HepG2 (cell line): ENCODE measurements around the gene WARS2. TPM values are rescaled to one million over a fixed set of nuclear protein-coding genes. Genes with fewer than 3 reads are reported as not detected.

Source experiments
- ATAC-seq: fragments of 200-7000 bp; cut with Tn5 transposase; 3 replicates; pipeline ENCODE4 v1.9.1; 2020; ENCODE audit warnings: mild to moderate bottlenecking, moderate library complexity
- BruUV-seq: library from RNA; stranded (reverse); fragments of 400-500 nt; replicated peaks from 2 replicates; lab custom pipeline; 2021; lab: Mats Ljungman, UMichigan
- CTCF ChIA-PET: fragments of 300-600 bp; formaldehyde crosslinking; extraction: SDS; loops from one replicate; lab custom pipeline; 2021; ENCODE audit warnings: low total read pairs, inconsistent platforms, low intra/inter-chr PET ratio; lab: Yijun Ruan, JAX
- POLR2A ChIA-PET: fragments of 350-600 bp; sonication (Branson Sonifier 250); formaldehyde crosslinking; loops from one replicate; lab custom pipeline; 2020; ENCODE audit warnings: antibody characterized with exemption, inconsistent platforms; lab: Yijun Ruan, JAX
- DNase-seq: peaks from one replicate; pipeline ENCODE4 v3.0.0-alpha.2; 2015; ENCODE audit warnings: low spot score
- FAIRE-seq: peaks from 3 replicates; lab custom pipeline; 2011; peaks lifted over from hg19 to GRCh38; lab: Jason Lieb, UNC
- H2AFZ ChIP-seq: one replicate; pipeline ENCODE4 v1.6.1; 2011; ENCODE audit warnings: low read length, inconsistent platforms
- H3K27ac ChIP-seq: fragments of 300-600 bp; 3 replicates; pipeline ENCODE4 v1.8.0; 2011; ENCODE audit warnings: mixed run types, mild to moderate bottlenecking, mixed read lengths, low read length, inconsistent platforms; ENCODE audit not compliant: insufficient read depth; ENCODE audit errors: extremely low read length
- H3K27me3 ChIP-seq, 2 experiments: fragments of 200-600 bp in 1 of 2; 2 replicates in 1 of 2; 3 replicates in 1 of 2; pipeline versions ENCODE4 v1.6.0 to v1.8.0; 2011; ENCODE audit warnings: low read length in 2 of 2, mild to moderate bottlenecking in 2 of 2, moderate library complexity in 2 of 2, inconsistent platforms in 1 of 2; ENCODE audit not compliant: insufficient read depth in 2 of 2, control insufficient read depth in 1 of 2
- H3K36me3 ChIP-seq, 2 experiments: fragments of 200-600 bp in 1 of 2; replicated peaks in 1 of 2; 2 replicates in 1 of 2; 3 replicates in 1 of 2; pipeline versions ENCODE4 v1.5.1 to v1.8.0; 2011; ENCODE audit warnings: low read length in 2 of 2, inconsistent platforms in 1 of 2; ENCODE audit not compliant: insufficient read depth in 2 of 2, control insufficient read depth in 1 of 2
- H3K4me1 ChIP-seq: 2 replicates; pipeline ENCODE4 v1.5.1; 2012; ENCODE audit warnings: low read length, inconsistent platforms; ENCODE audit not compliant: insufficient read depth
- H3K4me2 ChIP-seq: 2 replicates; pipeline ENCODE4 v1.6.0; 2011; ENCODE audit warnings: low read depth, low read length, inconsistent platforms
- H3K4me3 ChIP-seq, 3 experiments: fragments of 200-600 bp in 1 of 3; sonication (generic), shearing (Covaris generic) in 1 of 3; replicated peaks in 1 of 3; 2 replicates each; pipeline ENCODE4 v1.5.1; 2011 to 2016; ENCODE audit warnings: low read length in 3 of 3, inconsistent platforms in 2 of 3, low read depth in 2 of 3, mild to moderate bottlenecking in 2 of 3, control low read depth in 1 of 3, mixed read lengths in 1 of 3; ENCODE audit not compliant: insufficient read depth in 1 of 3
- H3K79me2 ChIP-seq: one replicate; pipeline ENCODE4 v1.6.1; 2011; ENCODE audit warnings: low read length, inconsistent platforms; ENCODE audit not compliant: insufficient read depth
- H3K9ac ChIP-seq: 2 replicates; pipeline ENCODE4 v1.6.0; 2011; ENCODE audit warnings: mild to moderate bottlenecking, low read depth, low read length, inconsistent platforms; ENCODE audit not compliant: insufficient read depth
- H3K9me3 ChIP-seq: 2 replicates; pipeline ENCODE4 v1.5.1; 2012; ENCODE audit warnings: mild to moderate bottlenecking, low read length
- H4K20me1 ChIP-seq: 2 replicates; pipeline ENCODE4 v1.6.0; 2011; ENCODE audit warnings: inconsistent platforms, mild to moderate bottlenecking, low read length, moderate library complexity; ENCODE audit not compliant: insufficient read depth
- CENPX ChIP-seq: sonication (generic); formaldehyde crosslinking; IDR thresholded peaks from 2 replicates; pipeline ENCODE4 v1.9.0; 2021; ENCODE audit warnings: mild to moderate bottlenecking, missing genetic modification reagents, moderate library complexity
- MAZ ChIP-seq, 2 experiments: sonication (generic) in 1 of 2; formaldehyde crosslinking in 1 of 2; IDR thresholded peaks; 2 replicates each; pipeline versions ENCODE4 v1.5.0 to v1.6.1; 2012 to 2020; ENCODE audit warnings: low read depth in 2 of 2, mild to moderate bottlenecking in 2 of 2, borderline replicate concordance in 1 of 2, improper control_type of control experiment in 1 of 2, low read length in 1 of 2, missing genetic modification reagents in 1 of 2, moderate library complexity in 1 of 2
- MEIS2 ChIP-seq: sonication (generic); formaldehyde crosslinking; IDR thresholded peaks from 2 replicates; pipeline ENCODE4 v1.9.0; 2021; ENCODE audit warnings: mild to moderate bottlenecking, missing genetic modification reagents
- MTERF4 ChIP-seq: sonication (generic); formaldehyde crosslinking; IDR thresholded peaks from 2 replicates; pipeline ENCODE4 v1.8.0; 2023; ENCODE audit warnings: mild to moderate bottlenecking, missing genetic modification reagents
- RARA ChIP-seq: IDR thresholded peaks from 2 replicates; pipeline ENCODE4 v1.6.1; 2016; ENCODE audit warnings: missing genetic modification reagents, missing compliant biosample characterization
- SKI ChIP-seq: fragments of 450-650 bp; IDR thresholded peaks from one replicate; pipeline ENCODE4 v1.6.1; 2018; ENCODE audit warnings: mild to moderate bottlenecking; ENCODE audit not compliant: partially characterized antibody
- ZBTB1 ChIP-seq: sonication (generic); formaldehyde crosslinking; IDR thresholded peaks from 2 replicates; pipeline ENCODE4 v1.4.0; 2020; ENCODE audit warnings: missing genetic modification reagents, borderline replicate concordance
- ZNF10 ChIP-seq: sonication (generic); formaldehyde crosslinking; IDR thresholded peaks from 2 replicates; pipeline ENCODE4 v1.4.0; 2020; ENCODE audit warnings: mild to moderate bottlenecking, low read depth, missing genetic modification reagents, borderline replicate concordance
- ZNF3 ChIP-seq: IDR thresholded peaks from 2 replicates; pipeline ENCODE4 v1.7.0; 2017; ENCODE audit warnings: inconsistent platforms
- ZNF441 ChIP-seq: sonication (generic); formaldehyde crosslinking; IDR thresholded peaks from 2 replicates; pipeline ENCODE4 v1.7.0; 2021; ENCODE audit warnings: missing genetic modification reagents, borderline replicate concordance
- ZNF547 ChIP-seq: sonication (generic); formaldehyde crosslinking; IDR thresholded peaks from 2 replicates; pipeline ENCODE4 v1.5.1; 2020; ENCODE audit warnings: mild to moderate bottlenecking, missing genetic modification reagents
- ZNF562 ChIP-seq: sonication (generic); formaldehyde crosslinking; IDR thresholded peaks from 2 replicates; pipeline ENCODE4 v1.8.0; 2022; ENCODE audit warnings: missing genetic modification reagents, borderline replicate concordance
- ZNF678 ChIP-seq: sonication (generic); formaldehyde crosslinking; IDR thresholded peaks from 2 replicates; pipeline ENCODE4 v1.4.0; 2020; ENCODE audit warnings: mild to moderate bottlenecking, missing genetic modification reagents
- ZNF747 ChIP-seq: sonication (generic); formaldehyde crosslinking; IDR thresholded peaks from 2 replicates; pipeline ENCODE4 v1.8.1; 2023; ENCODE audit warnings: missing genetic modification reagents, mild to moderate bottlenecking, borderline replicate concordance
- ZNF777 ChIP-seq: sonication (generic); formaldehyde crosslinking; IDR thresholded peaks from 2 replicates; pipeline ENCODE4 v1.4.0; 2020; ENCODE audit warnings: missing genetic modification reagents
- ZNF841 ChIP-seq: sonication (generic); formaldehyde crosslinking; IDR thresholded peaks from 2 replicates; pipeline ENCODE4 v1.8.1; 2023; ENCODE audit warnings: missing genetic modification reagents, borderline replicate concordance
- ZNF883 ChIP-seq: sonication (generic); formaldehyde crosslinking; IDR thresholded peaks from 2 replicates; pipeline ENCODE4 v1.5.1; 2020; ENCODE audit warnings: mild to moderate bottlenecking, missing genetic modification reagents; ENCODE audit errors: not compliant biosample characterization
- WGBS: methylation state at CpG from one replicate; pipeline ENCODE4 v1.1.6; 2017; ENCODE audit warnings: low lambda C conversion rate; 5-methylcytosine and 5-hydroxymethylcytosine counted together
- in situ Hi-C: cut with HindIII; loops from 2 replicates; pipeline ENCODE4 v1.10.0; 2017; ENCODE audit warnings: low pct_unique_long_range_greater_than_20kb; ENCODE audit not compliant: extremely low pct_ligation_motif_present
- intact Hi-C: fragments of 100-400 bp; cut with micrococcal nuclease; formaldehyde crosslinking; loops from one replicate; pipeline ENCODE4 v1.10.0; 2022; ENCODE audit not compliant: unreplicated experiment
- polyA plus RNA-seq, 8 experiments: library from polyadenylated mRNA; depleted of rRNA in 3 of 8; stranded (reverse) in 7 of 8; unstranded in 1 of 8; fragments of >200 nt; fragmentation: Illumina TruSeq in 4 of 8; extraction: Trizol in 4 of 8; gene quantifications; 2 replicates each; pipeline versions ENCODE4 v1.2.1 to v1.2.3, GENCODE V29; 2011 to 2016; ENCODE audit warnings: low read depth in 4 of 8, missing spikeins in 1 of 8, mixed read lengths in 1 of 8; ENCODE audit not compliant: insufficient read depth in 1 of 8
- total RNA-seq, 5 experiments: library from RNA; depleted of rRNA; stranded (reverse); fragments of >200 nt; fragmentation: Illumina TruSeq; extraction: Trizol; gene quantifications; 2 replicates each; pipeline ENCODE4 v1.2.3, GENCODE V29; 2016; ENCODE audit warnings: low read depth in 1 of 5
- TF ChIP-seq, protein P1 (sequence below): IDR thresholded peaks from 2 replicates; pipeline ENCODE4 v1.6.1; 2016; ENCODE audit warnings: missing compliant biosample characterization, missing genetic modification reagents, borderline replicate concordance
- TF ChIP-seq, protein P2 (sequence below): sonication (generic); formaldehyde crosslinking; IDR thresholded peaks from 2 replicates; pipeline ENCODE4 v1.4.0; 2020; ENCODE audit warnings: missing genetic modification reagents

Gene WARS2
- total and polyA plus RNA-seq, 2 of the 13 experiments (the other 11 are each of a cell fraction or from before 2014, with no cell fraction given): 12.4 to 18.8 TPM

DNA sequence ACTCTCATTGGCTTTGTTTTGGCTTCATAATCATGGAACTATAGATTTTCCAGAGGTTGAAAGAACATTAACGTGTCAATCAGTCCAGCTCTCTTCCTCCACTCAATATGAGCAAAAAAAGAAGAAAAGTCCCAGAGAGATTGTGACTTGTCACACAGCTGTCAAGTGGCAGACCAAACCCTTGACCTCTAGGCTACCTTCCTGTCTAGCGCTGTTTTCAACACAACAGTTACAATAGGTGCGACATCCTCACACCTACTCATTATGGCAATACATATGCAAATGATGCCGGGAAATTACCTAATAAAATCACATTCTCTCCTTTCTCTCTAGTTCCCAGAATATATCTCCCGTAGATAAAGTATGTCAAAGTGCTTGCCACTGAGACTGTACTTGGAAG lies 1.1 kb downstream of the WARS2 start:
- intact Hi-C loops: no loop called here
- H3K79me2 ChIP-seq: peaks cover 33% of the 10 kb centered on the region

DNA sequence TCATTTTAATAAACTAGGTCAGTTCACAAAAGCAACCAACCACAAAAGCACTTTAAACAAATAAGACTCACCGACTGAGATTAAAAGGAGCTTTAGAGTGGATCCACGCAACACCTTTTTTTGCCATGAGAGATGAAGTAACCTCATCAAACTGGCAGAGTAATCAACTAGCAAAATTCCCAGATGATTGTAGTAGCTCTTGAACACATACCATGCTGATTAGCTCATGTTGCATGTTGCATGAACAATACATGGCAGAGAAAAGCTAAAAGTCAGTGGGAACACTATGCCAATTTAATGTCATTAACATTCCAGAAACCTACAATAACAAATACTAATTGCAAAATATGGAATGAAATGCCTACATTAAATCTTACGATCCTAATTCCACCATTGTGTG lies 4.1 kb downstream of the WARS2 start:
- no peak for DNase-seq
- Histone ChIP-seq H3K4me2 (no peak overlapping the region), H3K36me3 (no peaks in the 10 kb centered on the region), H3K4me1 (peaks cover 30% of the 10 kb centered on the region), H3K9ac (no peak overlapping the region), H3K27ac (no peak overlapping the region), H3K4me3 (no peak overlapping the region), H3K9me3 (no peaks in the 10 kb centered on the region), H3K27me3 (no peaks in the 10 kb centered on the region), H2AFZ (no peak overlapping the region), H4K20me1 (no peaks in the 10 kb centered on the region), H3K79me2 (peaks cover 30% of the 10 kb centered on the region)
- 64% methylated on average over 3 of the region's 3 CpGs for WGBS
- ATAC-seq: no peak
- CTCF ChIA-PET: no interaction called here
- FAIRE-seq: no peak
- BruUV-seq: no TSS peak
- POLR2A ChIA-PET: no interaction called here
- intact Hi-C loops: no loop called here
- in situ Hi-C loops: no loop called here
- TF ChIP-seq ZNF441: no peak
- no peak for TF ChIP-seq ZNF747
- TF ChIP-seq, protein P1, sequence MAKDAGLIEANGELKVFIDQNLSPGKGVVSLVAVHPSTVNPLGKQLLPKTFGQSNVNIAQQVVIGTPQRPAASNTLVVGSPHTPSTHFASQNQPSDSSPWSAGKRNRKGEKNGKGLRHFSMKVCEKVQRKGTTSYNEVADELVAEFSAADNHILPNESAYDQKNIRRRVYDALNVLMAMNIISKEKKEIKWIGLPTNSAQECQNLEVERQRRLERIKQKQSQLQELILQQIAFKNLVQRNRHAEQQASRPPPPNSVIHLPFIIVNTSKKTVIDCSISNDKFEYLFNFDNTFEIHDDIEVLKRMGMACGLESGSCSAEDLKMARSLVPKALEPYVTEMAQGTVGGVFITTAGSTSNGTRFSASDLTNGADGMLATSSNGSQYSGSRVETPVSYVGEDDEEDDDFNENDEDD (CRISPR knock-in tag): no peak
- no peak for TF ChIP-seq ZNF10
- TF ChIP-seq, protein P2, sequence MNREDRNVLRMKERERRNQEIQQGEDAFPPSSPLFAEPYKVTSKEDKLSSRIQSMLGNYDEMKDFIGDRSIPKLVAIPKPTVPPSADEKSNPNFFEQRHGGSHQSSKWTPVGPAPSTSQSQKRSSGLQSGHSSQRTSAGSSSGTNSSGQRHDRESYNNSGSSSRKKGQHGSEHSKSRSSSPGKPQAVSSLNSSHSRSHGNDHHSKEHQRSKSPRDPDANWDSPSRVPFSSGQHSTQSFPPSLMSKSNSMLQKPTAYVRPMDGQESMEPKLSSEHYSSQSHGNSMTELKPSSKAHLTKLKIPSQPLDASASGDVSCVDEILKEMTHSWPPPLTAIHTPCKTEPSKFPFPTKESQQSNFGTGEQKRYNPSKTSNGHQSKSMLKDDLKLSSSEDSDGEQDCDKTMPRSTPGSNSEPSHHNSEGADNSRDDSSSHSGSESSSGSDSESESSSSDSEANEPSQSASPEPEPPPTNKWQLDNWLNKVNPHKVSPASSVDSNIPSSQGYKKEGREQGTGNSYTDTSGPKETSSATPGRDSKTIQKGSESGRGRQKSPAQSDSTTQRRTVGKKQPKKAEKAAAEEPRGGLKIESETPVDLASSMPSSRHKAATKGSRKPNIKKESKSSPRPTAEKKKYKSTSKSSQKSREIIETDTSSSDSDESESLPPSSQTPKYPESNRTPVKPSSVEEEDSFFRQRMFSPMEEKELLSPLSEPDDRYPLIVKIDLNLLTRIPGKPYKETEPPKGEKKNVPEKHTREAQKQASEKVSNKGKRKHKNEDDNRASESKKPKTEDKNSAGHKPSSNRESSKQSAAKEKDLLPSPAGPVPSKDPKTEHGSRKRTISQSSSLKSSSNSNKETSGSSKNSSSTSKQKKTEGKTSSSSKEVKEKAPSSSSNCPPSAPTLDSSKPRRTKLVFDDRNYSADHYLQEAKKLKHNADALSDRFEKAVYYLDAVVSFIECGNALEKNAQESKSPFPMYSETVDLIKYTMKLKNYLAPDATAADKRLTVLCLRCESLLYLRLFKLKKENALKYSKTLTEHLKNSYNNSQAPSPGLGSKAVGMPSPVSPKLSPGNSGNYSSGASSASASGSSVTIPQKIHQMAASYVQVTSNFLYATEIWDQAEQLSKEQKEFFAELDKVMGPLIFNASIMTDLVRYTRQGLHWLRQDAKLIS (CRISPR knock-in tag): no peak

More for the DNA sequence above, 1.1 kb downstream of the WARS2 start:
- ATAC-seq: no peak
- no TSS peak for BruUV-seq
- Histone ChIP-seq H3K27ac (peak overlapping the region; percentile 91), H3K4me2 (peak overlapping the region; percentile 85), H4K20me1 (no peaks in the 10 kb centered on the region), H2AFZ (peak overlapping the region; percentile 20), H3K9me3 (no peaks in the 10 kb centered on the region), H3K4me1 (peaks cover 38% of the 10 kb centered on the region), H3K4me3 (peak overlapping the region; percentile 75 to 85 (median 75)), H3K27me3 (no peaks in the 10 kb centered on the region), H3K36me3 (no peaks in the 10 kb centered on the region), H3K9ac (peak overlapping the region; percentile 84)
- no peak for FAIRE-seq
- ChIA-PET POLR2A (interaction anchor here (1.8 kb wide), 1 partner anchor 180 kb away, joined by 7 read pairs; no protein-coding TSS in a partner anchor), CTCF (no interaction called here)
- in situ Hi-C loops: no loop called here
- WGBS: 9% methylated on average over 5 of the region's 5 CpGs
- no peak for DNase-seq
- TF ChIP-seq ZNF562 (CRISPR knock-in tag) (no peak), MEIS2 (0 out of 2 replicates have a peak, but pooled peaks have one; percentile 6), CENPX (CRISPR knock-in tag) (no peak), MAZ (IDR thresholded peaks at IDR 0.05; ENCODE audit: borderline replicate concordance, low read depth, low read length) (no peak), MAZ (CRISPR knock-in tag; IDR thresholded peaks at IDR 0.05; ENCODE audit: low read depth) (no peak), ZNF547 (CRISPR knock-in tag) (no peak), ZNF883 (CRISPR knock-in tag) (no peak), RARA (CRISPR knock-in tag) (0 out of 2 replicates have a peak, but pooled peaks have one; percentile 29), MTERF4 (no peak), ZNF841 (CRISPR knock-in tag) (no peak), ZBTB1 (CRISPR knock-in tag) (no peak), SKI (no peak), ZNF678 (CRISPR knock-in tag) (no peak), ZNF777 (CRISPR knock-in tag) (no peak), ZNF3 (no peak)
